GM21526 (cell line): Measurements from ENCODE around the gene CELF5.

Experiments
- ATAC-seq: cut with Tn5 transposase; IDR thresholded peaks from one replicate; pipeline ENCODE4 v1.9.1; 2021; ENCODE audit warnings: moderate library complexity; ENCODE audit not compliant: unreplicated experiment, low FRiP score

Gene CELF5

GRCh38 chr19:3269916-3270671 lies 45.6 kb downstream of the CELF5 start:
- ATAC-seq, result no peak

- ATAC-seq, result no peak
Observed at GRCh38 chr19:3270902-3271301, 46.4 kb downstream of the CELF5 start.

GRCh38 chr19:3272401-3272931 lies 48.0 kb downstream of the CELF5 start:
- ATAC-seq, result no peak

GRCh38 chr19:3272952-3273351 lies 48.5 kb downstream of the CELF5 start:
- no peak for ATAC-seq

GRCh38 chr19:3274245-3274941 lies 49.9 kb downstream of the CELF5 start:
- ATAC-seq, result no peak

- peak; percentile 17 for ATAC-seq
Observed at GRCh38 chr19:3274942-3275582, 50.6 kb downstream of the CELF5 start.

- ATAC-seq, result peak; percentile 49
Observed at GRCh38 chr19:3275583-3276340, 51.3 kb downstream of the CELF5 start.

- no peak for ATAC-seq
Observed at GRCh38 chr19:3276341-3276799, 51.9 kb downstream of the CELF5 start.

- no peak for ATAC-seq
Observed at GRCh38 chr19:3277649-3278048, 53.2 kb downstream of the CELF5 start.

- ATAC-seq, result no peak
Observed at GRCh38 chr19:3278294-3278693, 53.8 kb downstream of the CELF5 start.

GRCh38 chr19:3278749-3279148 lies 54.3 kb downstream of the CELF5 start:
- no peak for ATAC-seq

- no peak for ATAC-seq
Observed at GRCh38 chr19:3279306-3279705, 54.8 kb downstream of the CELF5 start.

- ATAC-seq, result no peak
Observed at GRCh38 chr19:3281026-3281425, 56.6 kb downstream of the CELF5 start.

- no peak for ATAC-seq
Observed at GRCh38 chr19:3282155-3282554, 57.7 kb downstream of the CELF5 start.

- no peak for ATAC-seq
Observed at GRCh38 chr19:3282564-3282963, 58.1 kb downstream of the CELF5 start.

- ATAC-seq, result no peak
Observed at GRCh38 chr19:3283246-3283751, 58.8 kb downstream of the CELF5 start.

GRCh38 chr19:3283886-3284657 lies 59.6 kb downstream of the CELF5 start:
- ATAC-seq, result no peak

GRCh38 chr19:3284759-3285646 lies 60.5 kb downstream of the CELF5 start:
- ATAC-seq, result no peak
